ENCODE measurements around the gene AJAP1. TPM values are rescaled to one million over a fixed set of nuclear protein-coding genes. Genes with fewer than 3 reads are reported as not detected.
A peak's percentile ranks its signal among the peaks of the same experiment; 100 is the strongest.

AJAP1 gene, protein sequence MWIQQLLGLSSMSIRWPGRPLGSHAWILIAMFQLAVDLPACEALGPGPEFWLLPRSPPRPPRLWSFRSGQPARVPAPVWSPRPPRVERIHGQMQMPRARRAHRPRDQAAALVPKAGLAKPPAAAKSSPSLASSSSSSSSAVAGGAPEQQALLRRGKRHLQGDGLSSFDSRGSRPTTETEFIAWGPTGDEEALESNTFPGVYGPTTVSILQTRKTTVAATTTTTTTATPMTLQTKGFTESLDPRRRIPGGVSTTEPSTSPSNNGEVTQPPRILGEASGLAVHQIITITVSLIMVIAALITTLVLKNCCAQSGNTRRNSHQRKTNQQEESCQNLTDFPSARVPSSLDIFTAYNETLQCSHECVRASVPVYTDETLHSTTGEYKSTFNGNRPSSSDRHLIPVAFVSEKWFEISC
- total RNA-seq, result under 1 TPM; 0.16 to 0.66 (median 0.44) TPM

DNA sequence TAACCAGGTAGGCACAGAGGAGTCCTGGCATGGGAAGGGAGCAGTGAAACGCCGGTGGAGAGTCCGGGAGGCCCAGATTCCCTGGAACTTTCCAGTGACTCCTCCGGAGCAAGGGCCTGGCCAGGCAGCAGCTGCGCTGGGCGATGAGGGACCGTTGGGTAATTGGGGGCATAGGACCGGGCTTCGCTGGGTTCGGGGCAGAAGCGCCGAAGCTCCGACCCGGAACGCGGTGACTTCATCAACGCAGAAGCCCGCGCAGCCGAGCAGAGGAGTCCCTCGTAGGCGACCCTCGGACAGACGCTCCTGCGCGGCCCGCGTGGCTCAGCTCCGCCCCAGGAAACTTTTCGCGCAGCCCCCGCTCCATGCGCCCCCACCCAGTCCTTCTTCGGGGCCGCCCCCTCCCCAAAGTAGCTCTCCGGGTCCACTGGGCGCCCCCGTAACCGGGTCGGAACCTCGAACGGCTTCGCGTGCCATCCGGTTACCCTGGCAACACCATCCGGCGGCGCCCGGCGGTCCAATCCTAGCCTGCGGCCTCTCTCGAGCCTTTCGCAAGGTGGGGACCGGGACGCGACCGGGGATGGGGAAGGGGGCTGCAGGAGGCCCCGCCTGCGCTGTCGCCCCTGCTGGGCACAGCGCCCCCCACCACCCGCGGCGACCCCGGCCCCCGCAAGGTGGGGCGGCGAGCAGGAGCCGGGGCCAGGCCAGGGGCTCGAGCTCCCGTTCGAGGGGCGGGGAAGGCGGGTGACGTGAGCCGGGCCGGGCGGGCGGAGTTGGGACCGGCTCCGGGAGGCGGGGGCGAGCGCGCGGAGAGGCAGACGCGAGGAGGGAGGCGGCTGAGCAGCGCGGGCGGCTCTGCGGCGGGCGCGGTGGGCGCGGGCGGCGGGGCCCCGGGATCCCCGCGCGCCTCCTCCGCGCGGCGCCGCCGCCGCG lies at the start of gene AJAP1:
Gene AJAP1, plus strand, starts transcription at position 814 of the 930 bp plus-strand sequence. CDS start 817 bp downstream, outside the sequence.
- H3K27me3 ChIP-seq, result peaks cover 0 to 61% of the 10 kb centered on the region in 2 donors
- intact Hi-C loops (cut with DNase I; ENCODE audit: low total_unique reads), result no loop called here

DNA sequence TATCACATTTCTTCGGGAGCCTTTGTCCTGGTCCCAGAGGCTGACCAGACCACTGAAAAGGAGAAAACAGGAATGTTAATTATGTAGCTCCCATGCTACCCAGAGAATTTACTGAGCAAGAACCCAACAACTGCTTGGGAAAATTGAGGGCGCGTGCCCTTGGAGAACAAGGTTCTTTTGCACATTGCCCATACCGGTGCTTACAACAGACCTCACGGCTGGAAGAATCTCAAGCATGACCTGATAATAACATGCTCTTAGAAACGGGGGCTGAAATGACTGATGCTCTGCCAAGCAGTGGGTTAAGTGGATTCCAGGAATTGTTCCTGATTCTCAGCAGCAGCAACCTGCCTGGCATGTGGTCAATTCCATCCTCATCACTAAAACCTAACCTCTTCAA lies 49.3 kb upstream of the AJAP1 start:
- no peak for DNase-seq (ENCODE audit: low spot score in 2 of 2)
- H3K9me3 ChIP-seq, result peaks cover 3 to 14% of the 10 kb centered on the region in 2 donors
- peaks cover 0 to 53% of the 10 kb centered on the region in 2 donors for H3K27me3 ChIP-seq
- no peak overlapping the region for H3K4me3 ChIP-seq
- TF ChIP-seq POLR2AphosphoS5 (IDR thresholded peaks at IDR 0.05) (no peak), POLR2A (IDR thresholded peaks at IDR 0.05) (no peak)
- no peaks in the 10 kb centered on the region for H3K4me1 ChIP-seq
- H3K36me3 ChIP-seq, result no peaks in the 10 kb centered on the region
- intact Hi-C loops (cut with DNase I; ENCODE audit: low total_unique reads), result no loop called here
- H3K27ac ChIP-seq, result no peak overlapping the region

More for the DNA sequence above, at the start of gene AJAP1:
- no peaks in the 10 kb centered on the region for H3K4me1 ChIP-seq
- TF ChIP-seq POLR2A (IDR thresholded peaks at IDR 0.05), result no peak
- TF ChIP-seq POLR2AphosphoS5 (IDR thresholded peaks at IDR 0.05), result no peak
- no peak for TF ChIP-seq CTCF (IDR thresholded peaks at IDR 0.05)
- no peaks in the 10 kb centered on the region for H3K36me3 ChIP-seq
- DNase-seq (ENCODE audit: low spot score in 2 of 2), result no peak
- no peaks in the 10 kb centered on the region for H3K9me3 ChIP-seq
- H3K27ac ChIP-seq, result no peak within 1 kb of the TSS
- peak within 1 kb of the TSS; percentile 40 to 63 (median 49) for H3K4me3 ChIP-seq

- peaks cover 0 to 12% of the 10 kb centered on the region in 2 donors for H3K27me3 ChIP-seq
- no peaks in the 10 kb centered on the region for H3K36me3 ChIP-seq
- H3K9me3 ChIP-seq, result peaks cover 9 to 30% of the 10 kb centered on the region in 2 donors
- TF ChIP-seq POLR2A (IDR thresholded peaks at IDR 0.05) (no peak), POLR2AphosphoS5 (IDR thresholded peaks at IDR 0.05) (no peak), CTCF (IDR thresholded peaks at IDR 0.05) (no peak)
- H3K4me1 ChIP-seq, result no peaks in the 10 kb centered on the region
- no peak for DNase-seq (ENCODE audit: low spot score in 2 of 2)
- H3K4me3 ChIP-seq, result no peak overlapping the region
- intact Hi-C loops (cut with DNase I; ENCODE audit: low total_unique reads), result no loop called here
- H3K27ac ChIP-seq, result no peak overlapping the region
These were observed 42.7 kb upstream of the AJAP1 start for GRCh38 chr1:4611563-4612341.

- no peak for DNase-seq (ENCODE audit: low spot score in 2 of 2)
- no peaks in the 10 kb centered on the region for H3K4me1 ChIP-seq
- H3K36me3 ChIP-seq, result no peaks in the 10 kb centered on the region
- TF ChIP-seq CTCF (IDR thresholded peaks at IDR 0.05) (no peak), POLR2AphosphoS5 (IDR thresholded peaks at IDR 0.05) (no peak), POLR2A (IDR thresholded peaks at IDR 0.05) (no peak)
- H3K27me3 ChIP-seq, result peaks cover 0 to 3% of the 10 kb centered on the region in 2 donors
- H3K9me3 ChIP-seq, result peaks cover 9 to 30% of the 10 kb centered on the region in 2 donors
- H3K27ac ChIP-seq, result no peak overlapping the region
- intact Hi-C loops (cut with DNase I; ENCODE audit: low total_unique reads), result no loop called here
- no peak overlapping the region for H3K4me3 ChIP-seq
These were observed 41.4 kb upstream of the AJAP1 start for GRCh38 chr1:4612991-4613390.

All from breast epithelium (tissue), 4 donors.